NCI-H2107 (cell line): ENCODE data around the gene TXNRD2.
"Not testable (repeated sequence)": the region's sequence is repeated elsewhere in the genome, so short reads cannot be mapped to it uniquely, and the experiment has no call there.

Experiments used
- DNase-seq: peaks from one replicate; lab custom pipeline; 2025; lab: John Stamatoyannopoulos, UW

Gene TXNRD2

GRCh38 chr22:19923914-19924513, 17.6 kb downstream of the TXNRD2 start:
- DNase-seq: no peak

- no peak for DNase-seq
These were observed 20.0 kb downstream of the TXNRD2 start for GRCh38 chr22:19921544-19922081.

GRCh38 chr22:19919701-19920363, 21.8 kb downstream of the TXNRD2 start:
- no peak for DNase-seq

- no peak for DNase-seq
These were observed 23.1 kb downstream of the TXNRD2 start for GRCh38 chr22:19918332-19919106.

DNA sequence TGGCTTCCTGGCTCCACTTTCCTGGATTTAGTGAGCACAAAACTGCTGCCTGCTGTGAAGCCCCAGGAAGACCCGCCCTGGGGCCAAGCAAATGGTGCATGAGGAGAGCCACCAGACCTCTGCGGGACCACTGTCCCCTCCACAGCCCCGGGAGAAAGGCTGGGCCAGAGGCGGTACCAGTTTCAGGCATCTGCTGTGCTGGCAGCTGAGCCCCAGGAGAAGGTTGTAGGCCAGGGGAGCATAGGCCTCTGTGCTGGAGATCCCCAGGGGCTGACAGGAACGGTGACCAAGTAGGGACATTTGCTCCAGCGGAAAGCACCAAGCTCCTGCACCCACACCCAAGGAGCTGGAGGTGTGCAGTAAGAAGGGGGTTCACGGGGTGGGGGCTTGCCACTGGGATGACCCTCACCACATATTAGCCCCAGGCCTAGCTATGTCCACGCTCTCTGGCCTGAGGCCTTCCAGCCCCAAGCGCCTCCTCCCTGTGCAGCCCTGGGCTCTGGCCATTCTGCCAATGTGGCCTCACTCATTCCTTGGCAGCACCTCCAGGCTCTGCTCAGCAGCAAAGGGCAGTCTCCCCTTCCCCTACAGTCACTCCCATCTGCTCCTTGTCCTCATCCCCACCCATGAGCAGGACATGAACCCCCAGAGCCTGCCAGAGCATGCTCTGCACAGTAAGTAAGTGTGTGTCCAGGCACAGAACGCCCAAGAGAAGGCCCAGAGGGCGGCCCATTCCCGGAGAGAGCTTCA, 24.1 kb downstream of the TXNRD2 start:
- DNase-seq: no peak

DNA sequence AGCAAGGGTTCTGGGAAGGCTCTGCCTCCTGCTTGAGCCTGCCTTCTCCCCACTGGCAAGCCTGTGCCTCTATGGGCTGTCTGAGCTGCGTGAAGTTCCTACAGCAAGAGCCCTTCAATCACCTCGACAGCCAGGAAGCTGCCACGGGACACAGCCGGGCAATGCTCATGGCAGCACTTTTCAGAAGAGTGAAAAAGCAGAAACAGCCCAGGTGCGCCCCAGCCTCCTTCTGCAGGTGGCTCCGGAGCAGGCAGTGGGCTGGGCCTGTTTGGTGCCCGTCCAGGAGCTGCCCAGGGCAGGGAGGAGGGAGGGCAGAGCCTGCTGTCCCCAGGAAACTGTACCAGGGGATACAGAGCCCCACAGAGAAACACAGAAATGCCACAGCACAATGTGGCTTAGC, 24.7 kb downstream of the TXNRD2 start:
- no peak for DNase-seq

- no peak for DNase-seq
These were observed 25.6 kb downstream of the TXNRD2 start for GRCh38 chr22:19916006-19916405.

- no peak for DNase-seq
These were observed 26.2 kb downstream of the TXNRD2 start for GRCh38 chr22:19915287-19915954.

DNA sequence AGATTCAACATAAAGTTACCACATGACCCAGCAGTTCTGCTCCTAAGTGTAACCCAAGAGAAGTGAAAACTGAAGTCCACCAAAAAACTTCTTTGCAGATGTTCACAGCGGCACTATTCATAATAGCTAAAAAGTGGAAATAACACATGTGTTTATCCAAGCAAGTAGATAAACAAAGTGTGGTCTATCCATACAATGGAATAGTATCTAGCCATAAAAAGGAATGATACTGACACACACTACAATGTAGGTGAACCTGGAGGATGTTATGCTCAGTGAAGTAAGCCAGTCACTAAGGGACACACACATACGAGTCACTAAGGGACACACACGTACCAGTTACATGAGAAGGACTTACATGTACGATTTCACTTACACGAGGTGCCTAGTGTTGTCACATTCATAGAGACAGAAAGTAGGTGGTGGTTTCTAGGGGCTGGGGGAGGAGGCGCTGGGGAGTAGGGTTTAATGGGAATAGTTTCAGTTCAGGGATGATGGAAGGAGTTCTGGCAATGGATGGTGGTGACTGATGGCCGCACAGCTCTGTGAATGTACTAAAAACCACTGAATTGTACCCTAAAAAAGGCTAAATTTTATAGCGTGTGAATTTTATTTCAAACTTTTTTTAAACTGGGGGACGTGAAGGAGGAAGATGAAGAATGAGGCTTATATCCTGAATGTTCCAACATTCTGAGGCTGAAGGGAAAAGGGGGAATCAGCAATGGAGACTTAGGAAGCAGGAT, 27.2 kb downstream of the TXNRD2 start:
- no peak for DNase-seq

DNA sequence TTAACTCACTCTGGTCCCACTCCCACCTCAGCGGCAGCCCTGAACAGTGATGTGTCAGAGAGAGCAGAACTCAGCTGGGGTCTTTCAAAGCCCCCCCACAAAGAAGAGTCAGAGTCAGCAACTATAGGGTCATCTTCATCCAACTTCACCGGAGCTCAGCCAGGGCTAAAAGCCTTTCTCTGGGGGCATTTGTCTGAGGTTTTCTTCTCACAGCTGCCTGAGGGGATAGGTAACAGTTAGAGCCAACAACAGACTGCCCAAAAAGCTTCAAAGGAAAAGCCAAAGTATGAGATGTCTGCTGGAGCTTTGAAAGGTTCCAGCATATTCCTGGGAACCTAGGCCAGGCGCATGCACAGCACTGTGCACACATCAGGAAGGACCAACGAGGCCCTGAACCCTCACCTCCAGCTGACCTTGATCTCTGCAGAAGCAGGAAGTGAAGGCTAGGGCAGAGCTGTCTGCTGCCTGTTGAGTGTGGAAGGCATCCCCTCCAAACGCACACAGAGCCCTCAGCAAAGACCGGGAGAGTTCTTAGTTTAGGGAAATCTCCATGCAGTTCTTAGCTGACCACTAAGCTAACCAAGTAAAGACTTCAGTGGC, 28.2 kb downstream of the TXNRD2 start:
- DNase-seq: no peak

GRCh38 chr22:19912271-19912999, 29.2 kb downstream of the TXNRD2 start:
- DNase-seq: no peak

GRCh38 chr22:19911540-19912270, 29.9 kb downstream of the TXNRD2 start:
- no peak for DNase-seq

DNA sequence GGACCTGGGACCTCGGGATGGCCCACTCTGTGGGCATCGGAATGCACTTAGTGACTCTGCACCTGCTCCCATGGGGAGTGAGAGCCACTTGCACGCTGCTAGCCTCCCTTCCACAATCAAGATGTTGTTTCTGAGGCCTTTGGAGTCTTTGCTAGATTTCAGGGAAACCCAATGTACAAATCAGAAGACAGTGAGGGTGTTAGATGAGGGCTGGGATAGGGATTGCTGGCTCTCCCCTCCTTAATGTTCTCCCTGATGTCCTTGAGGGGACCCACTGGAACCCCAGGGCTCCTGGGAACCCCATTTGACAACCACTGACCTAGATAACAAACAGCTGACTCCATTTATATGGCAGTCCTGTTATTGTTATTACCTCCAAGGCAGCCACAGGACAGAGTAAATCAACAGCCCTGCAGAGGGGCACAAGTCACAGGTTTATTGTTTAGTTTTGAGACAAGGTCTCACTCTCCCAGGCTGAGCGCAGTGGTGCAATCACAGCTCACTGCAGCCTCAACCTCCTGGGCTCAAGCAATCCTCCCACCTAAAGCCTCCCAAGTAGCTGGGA, 31.4 kb downstream of the TXNRD2 start:
- DNase-seq: no peak

GRCh38 chr22:19909350-19910179, 32.1 kb downstream of the TXNRD2 start:
- peak; percentile 41 for DNase-seq

- DNase-seq: not testable (repeated sequence)
These were observed 33.7 kb downstream of the TXNRD2 start for GRCh38 chr22:19907902-19908301.

- not testable (repeated sequence) for DNase-seq
These were observed 34.8 kb downstream of the TXNRD2 start for GRCh38 chr22:19906864-19907263.

DNA sequence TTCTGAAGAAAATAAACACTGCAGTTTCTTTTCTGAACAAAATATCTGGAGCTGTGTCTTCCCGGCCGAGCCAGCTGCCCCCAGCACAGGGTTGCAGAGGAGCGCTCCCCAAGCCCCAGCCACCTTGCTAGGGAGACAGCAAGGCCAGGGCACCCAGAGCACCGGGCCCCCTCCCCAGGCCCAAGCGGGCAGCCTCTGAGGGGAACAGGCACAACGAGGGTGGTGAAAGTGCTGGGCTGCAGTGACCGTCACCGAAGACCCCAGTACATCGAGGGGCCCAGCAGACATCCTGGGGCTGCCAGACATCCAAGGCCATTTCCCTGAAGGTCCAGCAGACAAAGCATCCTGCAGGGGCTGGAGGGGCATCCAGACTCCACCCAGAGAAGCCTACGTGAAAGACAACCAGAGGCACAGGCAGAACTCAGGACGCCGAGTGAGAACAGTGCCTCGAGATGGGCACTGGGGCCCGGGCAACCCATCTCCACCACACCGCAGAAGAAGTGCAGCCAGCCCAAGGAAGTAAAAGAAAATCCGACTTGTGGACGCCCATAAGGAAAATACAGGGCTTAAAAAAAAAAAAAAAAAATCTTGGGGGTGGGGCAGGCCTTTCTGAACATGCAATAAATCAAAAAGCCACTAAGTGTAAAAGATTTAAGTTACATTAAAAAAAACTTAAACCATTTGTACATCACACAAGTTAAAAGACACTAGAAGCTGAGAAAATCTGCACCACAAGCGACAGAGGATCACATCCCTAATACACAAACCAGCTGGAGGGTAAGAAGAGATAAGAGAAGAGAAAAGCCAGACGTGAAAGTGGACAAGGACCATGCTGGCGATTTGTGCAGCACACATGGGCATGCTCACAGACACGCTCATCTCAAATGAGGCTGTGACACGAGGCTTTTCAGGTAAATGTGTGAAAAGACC, 36.0 kb downstream of the TXNRD2 start:
- DNase-seq: no peak
